GM19328 (cell line): ENCODE results near the gene CD151.
A peak's percentile ranks its signal among the peaks of the same experiment; 100 is the strongest.

Source experiments
- ATAC-seq: cut with Tn5 transposase; IDR thresholded peaks from one replicate; pipeline ENCODE4 v1.9.1; 2021; ENCODE audit warnings: mild to moderate bottlenecking, moderate library complexity; ENCODE audit not compliant: unreplicated experiment

CD151 gene

GRCh38 chr11:813072-813455 lies 19.7 kb upstream of the CD151 start:
- no peak for ATAC-seq

- no peak for ATAC-seq
Observed at GRCh38 chr11:813456-814096, 19.2 kb upstream of the CD151 start.

GRCh38 chr11:815675-816432 lies 16.9 kb upstream of the CD151 start:
- no peak for ATAC-seq

GRCh38 chr11:816433-816779 lies 16.3 kb upstream of the CD151 start:
- ATAC-seq: no peak

- no peak for ATAC-seq
Observed at GRCh38 chr11:818396-819128, 14.2 kb upstream of the CD151 start, which contains the start of gene PNPLA2. TSS of gene PNPLA2 (plus strand) at chr11:818914. CDS start at chr11:819719, 805 bp downstream.

- peak; percentile 67 for ATAC-seq
Observed at GRCh38 chr11:819129-819931, 13.4 kb upstream of the CD151 start.

- peak; percentile 59 for ATAC-seq
Observed at GRCh38 chr11:819943-820649, 12.7 kb upstream of the CD151 start.

GRCh38 chr11:820655-821511 lies 11.9 kb upstream of the CD151 start:
- ATAC-seq: no peak

- no peak for ATAC-seq
Observed at GRCh38 chr11:821512-822371, 11.0 kb upstream of the CD151 start.

- ATAC-seq: no peak
Observed at GRCh38 chr11:823441-824291, 9.1 kb upstream of the CD151 start.

GRCh38 chr11:824292-824880 lies 8.4 kb upstream of the CD151 start:
- no peak for ATAC-seq

- no peak for ATAC-seq
Observed at GRCh38 chr11:824942-825341, 7.8 kb upstream of the CD151 start.

- ATAC-seq: no peak
Observed at GRCh38 chr11:825366-826226, 7.2 kb upstream of the CD151 start.

- no peak for ATAC-seq
Observed at GRCh38 chr11:826227-826621, 6.5 kb upstream of the CD151 start.

- ATAC-seq: no peak
Observed at GRCh38 chr11:826836-827145, 6.0 kb upstream of the CD151 start.

GRCh38 chr11:827146-827896 lies 5.4 kb upstream of the CD151 start:
- ATAC-seq: no peak
